GM18907 (cell line): ENCODE measurements around the gene TRIM45.
"Not testable (repeated sequence)": the region's sequence is repeated elsewhere in the genome, so short reads cannot be mapped to it uniquely, and the experiment has no call there.

Source experiments
- ATAC-seq: cut with Tn5 transposase; IDR thresholded peaks from one replicate; pipeline ENCODE4 v1.9.1; 2021; ENCODE audit warnings: mild to moderate bottlenecking, moderate library complexity; ENCODE audit not compliant: unreplicated experiment

Gene TRIM45

GRCh38 chr1:117135329-117135728 lies 13.8 kb upstream of the TRIM45 start:
- ATAC-seq: no peak

GRCh38 chr1:117130526-117130925 lies 9.0 kb upstream of the TRIM45 start:
- ATAC-seq: no peak

- no peak for ATAC-seq
Observed at GRCh38 chr1:117128323-117129079, 7.0 kb upstream of the TRIM45 start.

GRCh38 chr1:117127795-117128194 lies 6.2 kb upstream of the TRIM45 start:
- ATAC-seq: no peak

- ATAC-seq: no peak
Observed at GRCh38 chr1:117124661-117125060, 3.1 kb upstream of the TRIM45 start.

- ATAC-seq: no peak
Observed at GRCh38 chr1:117123274-117123673, 1.7 kb upstream of the TRIM45 start.

GRCh38 chr1:117122330-117123025 lies 929 bp upstream of the TRIM45 start:
- ATAC-seq: no peak

- ATAC-seq: no peak
Observed at GRCh38 chr1:117120774-117121588, 568 bp downstream of the TRIM45 start.

- ATAC-seq: not testable (repeated sequence)
Observed at GRCh38 chr1:117119144-117119543, 2.4 kb downstream of the TRIM45 start.

GRCh38 chr1:117118137-117118536 lies 3.4 kb downstream of the TRIM45 start:
- ATAC-seq: no peak

- ATAC-seq: no peak
Observed at GRCh38 chr1:117117697-117118096, 3.9 kb downstream of the TRIM45 start.

- no peak for ATAC-seq
Observed at GRCh38 chr1:117116784-117117130, 4.8 kb downstream of the TRIM45 start.

GRCh38 chr1:117116090-117116783 lies 5.3 kb downstream of the TRIM45 start:
- ATAC-seq: no peak

- ATAC-seq: no peak
Observed at GRCh38 chr1:117114877-117115276, 6.7 kb downstream of the TRIM45 start.

- no peak for ATAC-seq
Observed at GRCh38 chr1:117113199-117113598, 8.3 kb downstream of the TRIM45 start.

GRCh38 chr1:117112047-117112717 lies 9.4 kb downstream of the TRIM45 start:
- ATAC-seq: no peak

GRCh38 chr1:117110774-117111173 lies 10.8 kb downstream of the TRIM45 start:
- no peak for ATAC-seq

GRCh38 chr1:117107364-117107763 lies 14.2 kb downstream of the TRIM45 start:
- no peak for ATAC-seq

GRCh38 chr1:117106478-117106877 lies 15.1 kb downstream of the TRIM45 start:
- ATAC-seq: no peak

- ATAC-seq: no peak
Observed at GRCh38 chr1:117105722-117106121, 15.8 kb downstream of the TRIM45 start.

- no peak for ATAC-seq
Observed at GRCh38 chr1:117104986-117105385, 16.6 kb downstream of the TRIM45 start.
